Measurements from ENCODE around the gene CADM2.

The CADM2 gene

GRCh38 chr3:85796140-85796539 is 837.4 kb downstream of the CADM2 start:
- DNase-seq (ENCODE audit: low read depth, low spot score) = no peak

- no peak for DNase-seq (ENCODE audit: low read depth, low spot score)
Measured at GRCh38 chr3:85800676-85801075, 841.9 kb downstream of the CADM2 start.

GRCh38 chr3:85801955-85802354 is 843.2 kb downstream of the CADM2 start:
- DNase-seq (ENCODE audit: low read depth, low spot score) = no peak

- no peak for DNase-seq (ENCODE audit: low read depth, low spot score)
Measured at GRCh38 chr3:85808755-85809154, 850.0 kb downstream of the CADM2 start.

GRCh38 chr3:85821130-85821756 is 862.5 kb downstream of the CADM2 start:
- no peak for DNase-seq (ENCODE audit: low read depth, low spot score)

- no peak for DNase-seq (ENCODE audit: low read depth, low spot score)
Measured at GRCh38 chr3:85835857-85836440, 877.2 kb downstream of the CADM2 start.

GRCh38 chr3:85837402-85837801 is 878.6 kb downstream of the CADM2 start:
- no peak for DNase-seq (ENCODE audit: low read depth, low spot score)

GRCh38 chr3:85838921-85839320 is 880.1 kb downstream of the CADM2 start:
- no peak for DNase-seq (ENCODE audit: low read depth, low spot score)

GRCh38 chr3:85842081-85842480 is 883.3 kb downstream of the CADM2 start:
- DNase-seq (ENCODE audit: low read depth, low spot score) = no peak

GRCh38 chr3:85846940-85847339 is 888.2 kb downstream of the CADM2 start:
- no peak for DNase-seq (ENCODE audit: low read depth, low spot score)

- no peak for DNase-seq (ENCODE audit: low read depth, low spot score)
Measured at GRCh38 chr3:85851071-85851470, 892.3 kb downstream of the CADM2 start.

GRCh38 chr3:85853805-85854204 is 895.0 kb downstream of the CADM2 start:
- DNase-seq (ENCODE audit: low read depth, low spot score) = no peak

GRCh38 chr3:85862893-85863455 is 904.2 kb downstream of the CADM2 start:
- DNase-seq (ENCODE audit: low read depth, low spot score) = no peak

- no peak for DNase-seq (ENCODE audit: low read depth, low spot score)
Measured at GRCh38 chr3:85864896-85865295, 906.1 kb downstream of the CADM2 start.

GRCh38 chr3:85867072-85867471 is 908.3 kb downstream of the CADM2 start:
- DNase-seq (ENCODE audit: low read depth, low spot score) = no peak

- no peak for DNase-seq (ENCODE audit: low read depth, low spot score)
Measured at GRCh38 chr3:85875589-85875988, 916.8 kb downstream of the CADM2 start.

- no peak for DNase-seq (ENCODE audit: low read depth, low spot score)
Measured at GRCh38 chr3:85877631-85878030, 918.8 kb downstream of the CADM2 start.

GRCh38 chr3:85881833-85882393 is 923.1 kb downstream of the CADM2 start:
- DNase-seq (ENCODE audit: low read depth, low spot score) = no peak

GRCh38 chr3:85890043-85890555 is 931.3 kb downstream of the CADM2 start:
- no peak for DNase-seq (ENCODE audit: low read depth, low spot score)

GRCh38 chr3:85903434-85903833 is 944.6 kb downstream of the CADM2 start:
- DNase-seq (ENCODE audit: low read depth, low spot score) = no peak

- DNase-seq (ENCODE audit: low read depth, low spot score) = no peak
Measured at GRCh38 chr3:85912980-85913379, 954.2 kb downstream of the CADM2 start.

GRCh38 chr3:85922374-85922773 is 963.6 kb downstream of the CADM2 start:
- DNase-seq (ENCODE audit: low read depth, low spot score) = no peak

- DNase-seq (ENCODE audit: low read depth, low spot score) = no peak
Measured at GRCh38 chr3:85930718-85931117, 971.9 kb downstream of the CADM2 start.

Data from activated naive CD8-positive, alpha-beta T cell treated with anti-CD3 and anti-CD28 coated beads, Interleukin-2, amount 50 U/mL, for 16 hours (primary cell).